T-helper 1 cell treated with Interleukin-12 subunit alpha and Interleukin-12 subunit beta and Interleukin-4 antibody, amounts not matched to agents 30 μg/mL and 1 μg/mL, for 36 hours (primary cell): ENCODE measurements around the gene MSH6.
"Not testable (repeated sequence)": the region's sequence is repeated elsewhere in the genome, so short reads cannot be mapped to it uniquely, and the experiment has no call there.

Experiments
- H3K27ac Mint-ChIP-seq: one replicate; pipeline ENCODE4 v1.8.0; 2021; ENCODE audit warnings: mild to moderate bottlenecking, mixed read lengths
- H3K27me3 Mint-ChIP-seq: one replicate; pipeline ENCODE4 v1.8.0; 2021; ENCODE audit warnings: low read depth, mixed read lengths
- H3K36me3 Mint-ChIP-seq: one replicate; pipeline ENCODE4 v1.8.0; 2021; ENCODE audit warnings: low read depth, mixed read lengths
- H3K4me1 Mint-ChIP-seq: one replicate; pipeline ENCODE4 v1.8.0; 2021; ENCODE audit warnings: low read depth, mixed read lengths
- H3K4me3 Mint-ChIP-seq: one replicate; pipeline ENCODE4 v1.8.0; 2021; ENCODE audit warnings: mild to moderate bottlenecking, moderate library complexity, mixed read lengths
- H3K9me3 Mint-ChIP-seq: one replicate; pipeline ENCODE4 v1.8.0; 2021; ENCODE audit warnings: mixed read lengths

The MSH6 gene

GRCh38 chr2:47843407-47843806, 60.5 kb downstream of the MSH6 start:
- Mint-ChIP-seq H3K4me3 (no peak overlapping the region), H3K27ac (no peak overlapping the region), H3K9me3 (no peaks in the 10 kb centered on the region), H3K36me3 (peaks cover 11% of the 10 kb centered on the region), H3K27me3 (no peaks in the 10 kb centered on the region), H3K4me1 (peaks cover 12% of the 10 kb centered on the region)

- Mint-ChIP-seq H3K4me1 (peaks cover 11% of the 10 kb centered on the region), H3K36me3 (peaks cover 4% of the 10 kb centered on the region), H3K4me3 (no peak overlapping the region), H3K27ac (no peak overlapping the region), H3K27me3 (no peaks in the 10 kb centered on the region), H3K9me3 (no peaks in the 10 kb centered on the region)
Observed at GRCh38 chr2:47844162-47844561, 61.2 kb downstream of the MSH6 start.

- H3K9me3 Mint-ChIP-seq = no peaks in the 10 kb centered on the region
- peaks cover 3% of the 10 kb centered on the region for H3K4me1 Mint-ChIP-seq
- peaks cover 3% of the 10 kb centered on the region for H3K36me3 Mint-ChIP-seq
- no peak overlapping the region for H3K4me3 Mint-ChIP-seq
- H3K27ac Mint-ChIP-seq = no peak overlapping the region
- no peaks in the 10 kb centered on the region for H3K27me3 Mint-ChIP-seq
Observed at GRCh38 chr2:47849368-47849767, 66.4 kb downstream of the MSH6 start.

- Mint-ChIP-seq H3K27me3 (no peaks in the 10 kb centered on the region), H3K4me1 (peaks cover 3% of the 10 kb centered on the region), H3K36me3 (peaks cover 3% of the 10 kb centered on the region), H3K27ac (no peak overlapping the region), H3K4me3 (no peak overlapping the region), H3K9me3 (no peaks in the 10 kb centered on the region)
Observed at GRCh38 chr2:47850198-47850597, 67.3 kb downstream of the MSH6 start.

GRCh38 chr2:47853067-47853777, 70.3 kb downstream of the MSH6 start:
- not testable (repeated sequence) for H3K27me3 Mint-ChIP-seq, H3K4me3 Mint-ChIP-seq, H3K9me3 Mint-ChIP-seq, H3K27ac Mint-ChIP-seq, H3K36me3 Mint-ChIP-seq
- peaks cover 15% of the 10 kb centered on the region for H3K4me1 Mint-ChIP-seq
